ENCODE measurements around the gene PDE6B.
"Not testable (repeated sequence)": the region's sequence is repeated elsewhere in the genome, so short reads cannot be mapped to it uniquely, and the experiment has no call there.

Gene PDE6B

DNA sequence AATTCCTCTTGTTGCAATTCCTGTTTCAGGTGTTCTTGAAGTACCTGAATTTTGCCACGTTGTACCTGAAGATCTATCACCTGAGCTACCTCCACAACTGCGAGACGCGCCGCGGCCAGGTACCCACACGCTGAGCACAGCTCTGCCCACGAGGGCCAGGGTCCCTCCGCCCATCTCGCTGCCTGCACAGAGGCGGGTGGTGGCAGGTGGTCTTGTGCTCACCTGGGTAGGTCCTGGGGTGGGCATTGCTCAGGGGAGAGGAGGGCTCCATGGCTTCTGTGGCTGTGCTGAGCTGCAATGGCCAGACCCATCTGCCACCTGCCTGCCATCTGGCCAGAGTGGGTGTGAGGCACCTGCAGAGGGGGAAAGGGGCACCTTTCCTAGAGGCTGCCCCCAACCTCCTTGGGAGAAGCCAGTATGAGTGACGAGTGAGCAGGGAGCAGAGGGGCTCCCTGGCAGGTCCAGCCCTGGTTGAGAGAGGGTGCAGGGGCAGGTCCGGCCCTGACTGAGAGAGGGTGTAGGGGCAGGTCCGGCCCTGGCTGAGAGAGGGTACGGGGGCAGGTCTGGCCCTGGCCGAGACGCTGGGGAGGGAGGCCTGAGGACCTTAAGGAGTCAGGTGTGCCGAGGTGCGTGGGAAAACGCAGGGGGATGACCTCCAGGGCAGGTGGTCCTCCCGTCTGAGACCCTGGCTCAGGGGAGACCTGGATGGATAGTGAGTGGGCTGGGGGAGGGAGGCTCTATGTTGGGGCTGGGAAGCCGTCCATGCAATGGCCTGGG is 10.7 kb downstream of the PDE6B start:
- DNase-seq (ENCODE audit: low spot score) (no peak), FAIRE-seq (no peak)

DNA sequence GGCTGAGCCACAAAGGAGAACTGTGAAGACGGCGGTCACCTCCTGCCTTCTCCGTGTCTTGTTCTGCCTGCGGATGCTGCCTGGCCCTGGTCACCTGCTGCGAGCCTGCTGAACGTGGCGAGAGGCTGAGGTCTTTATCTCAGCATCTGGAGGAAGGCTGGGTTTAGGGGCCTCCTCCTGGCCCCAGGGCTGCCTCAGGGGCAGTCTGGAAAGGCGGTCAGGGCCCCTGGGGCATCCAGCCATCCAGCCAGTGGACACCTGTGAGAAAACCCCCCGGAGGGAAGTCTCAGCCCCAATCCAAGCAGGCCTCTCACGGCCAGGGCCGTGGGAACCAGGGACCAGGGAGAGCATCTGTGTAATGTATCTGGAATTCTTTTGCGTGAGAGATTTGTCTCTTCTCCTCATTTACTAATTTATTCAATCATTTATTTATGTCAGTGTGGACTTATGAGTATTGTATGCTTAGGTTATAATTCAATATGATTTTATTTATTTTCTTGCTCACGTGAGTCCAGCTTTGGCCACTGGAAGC is 11.3 kb downstream of the PDE6B start:
- no peak for FAIRE-seq

DNA sequence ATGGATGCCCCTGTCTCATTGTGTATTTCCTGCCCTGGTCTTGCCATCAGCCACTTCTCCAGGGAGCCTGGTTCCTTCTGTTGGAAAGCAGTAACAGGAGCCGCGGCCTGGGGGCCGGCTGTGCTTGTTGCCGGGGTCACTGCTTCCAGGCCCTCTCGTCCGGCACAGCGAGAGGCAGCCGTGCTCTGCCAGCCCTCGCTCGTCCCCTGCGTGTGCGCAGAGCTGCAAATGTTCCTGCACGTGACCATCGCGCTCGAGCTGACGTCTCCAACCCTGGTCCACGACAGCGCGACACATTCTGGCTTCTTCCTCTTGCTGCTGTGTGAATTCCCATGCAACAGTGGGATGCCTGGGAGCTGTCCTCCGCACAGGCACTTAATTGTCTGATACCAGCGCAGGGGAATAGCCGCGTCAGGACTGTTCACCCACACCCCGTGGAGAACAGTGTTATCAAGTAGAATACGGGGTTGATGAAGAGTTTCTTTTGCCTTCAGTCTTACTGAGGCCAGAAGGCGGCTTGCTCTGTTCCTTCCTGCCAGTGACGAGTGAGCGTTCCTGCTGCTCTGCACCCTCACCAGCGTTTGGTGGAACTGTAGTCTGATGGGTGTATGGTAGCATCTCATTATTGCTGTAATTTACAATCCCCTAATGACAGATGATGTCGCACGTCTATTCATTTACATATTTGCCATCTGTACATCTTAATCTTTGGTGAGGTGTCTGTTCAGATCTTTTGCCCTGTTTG is 12.3 kb downstream of the PDE6B start:
- FAIRE-seq, result no peak
- no peak for DNase-seq (ENCODE audit: low spot score)

More for the DNA sequence above, 11.3 kb downstream of the PDE6B start:
- no peak for DNase-seq (ENCODE audit: low spot score)

DNA sequence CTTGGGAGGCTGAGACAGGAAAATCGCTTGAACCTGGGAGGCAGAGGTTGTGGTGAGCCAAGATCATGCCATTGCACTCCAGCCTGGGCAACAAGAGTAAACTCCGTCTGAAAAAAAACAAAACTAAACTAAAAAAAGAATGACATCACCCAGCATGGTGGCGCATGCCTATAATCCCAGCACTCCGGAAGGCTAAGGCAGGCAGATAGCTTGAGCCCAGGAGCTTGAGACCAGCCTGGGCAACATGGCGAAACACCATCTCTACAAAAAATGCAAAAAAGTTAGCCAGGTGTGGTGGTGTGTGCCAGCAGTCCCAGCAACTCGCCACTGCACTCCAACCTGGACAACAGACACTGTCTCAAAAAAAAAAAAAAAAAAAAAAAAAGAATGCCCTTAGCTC is 17.0 kb downstream of the PDE6B start:
- not testable (repeated sequence) for FAIRE-seq; DNase-seq (ENCODE audit: low spot score)

DNA sequence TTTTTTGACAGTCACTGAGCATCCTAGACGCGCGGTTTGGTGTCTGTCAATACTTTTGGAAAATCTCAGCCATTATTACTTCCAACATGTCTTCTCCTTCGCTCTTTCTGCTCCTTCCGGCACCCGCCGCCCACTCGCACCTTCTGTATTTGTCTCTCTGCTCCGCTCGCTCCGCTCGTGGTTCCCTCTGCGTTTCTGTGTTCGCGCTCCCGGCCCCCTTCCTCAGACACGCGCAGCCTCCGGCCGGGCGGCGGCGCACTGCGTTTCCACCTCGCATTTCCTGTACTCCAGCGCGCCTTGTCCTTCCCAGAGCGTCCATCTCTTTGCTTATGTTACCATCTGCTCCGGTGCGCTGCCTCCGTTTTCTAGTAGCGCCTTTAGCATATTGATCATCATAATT is 21.1 kb downstream of the PDE6B start:
- no peak for DNase-seq (ENCODE audit: low spot score)
- FAIRE-seq, result no peak

DNA sequence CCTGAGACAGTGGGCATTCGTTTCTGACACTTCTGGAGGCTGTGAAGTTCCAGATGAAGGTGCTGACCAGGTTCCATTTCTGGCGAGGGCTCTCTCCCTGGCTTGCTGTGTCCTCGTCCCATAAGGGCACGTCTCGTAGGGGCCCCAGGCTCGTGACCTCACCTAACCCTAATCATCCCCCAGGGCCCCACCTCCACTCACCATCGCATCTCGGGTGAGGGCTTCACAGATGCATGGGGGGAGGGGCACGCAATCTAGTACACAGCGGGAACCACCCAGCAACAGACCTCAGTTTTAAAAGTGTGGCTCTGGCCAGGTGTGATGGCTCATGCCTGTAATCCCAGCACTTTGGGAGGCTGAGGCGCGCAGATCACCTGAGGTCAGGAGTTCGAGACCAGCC is 22.1 kb downstream of the PDE6B start:
- no peak for FAIRE-seq
- no peak for DNase-seq (ENCODE audit: low spot score)

DNA sequence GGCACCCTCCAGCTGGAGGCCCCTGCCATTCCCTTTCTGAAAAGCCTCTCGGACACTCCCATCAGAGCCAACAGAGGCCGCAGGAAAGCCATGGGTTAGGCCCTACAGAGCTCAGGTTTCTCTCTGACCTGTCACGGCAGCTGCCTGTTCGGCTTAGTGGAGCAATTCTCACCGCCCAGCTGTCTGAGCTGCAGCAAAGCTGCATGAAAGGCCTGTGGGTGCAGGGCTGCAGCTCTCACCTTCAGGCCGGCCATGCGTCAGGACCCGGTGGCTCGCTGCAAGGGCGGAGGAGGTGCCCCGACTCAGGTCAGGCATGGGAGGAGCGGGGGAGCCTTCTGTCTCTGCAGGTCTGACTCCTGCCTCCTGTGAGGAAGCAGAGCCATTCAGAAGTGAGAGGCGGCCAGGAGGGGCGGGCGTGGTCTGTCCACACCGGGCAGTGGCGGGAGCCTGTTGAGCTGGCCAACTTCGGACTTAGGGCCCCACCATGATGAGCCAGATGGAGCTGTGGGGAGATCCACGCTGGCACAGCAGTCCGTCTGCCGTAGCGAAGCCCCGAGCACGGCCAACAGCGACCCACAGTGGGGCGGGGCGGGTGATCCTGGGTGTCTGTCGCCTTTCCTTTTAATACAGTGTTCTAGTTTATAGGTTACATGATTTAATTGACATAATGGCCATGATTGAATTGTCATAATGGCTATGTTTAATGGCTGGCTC is 23.4 kb downstream of the PDE6B start:
- FAIRE-seq (no peak), DNase-seq (ENCODE audit: low spot score) (no peak)

DNA sequence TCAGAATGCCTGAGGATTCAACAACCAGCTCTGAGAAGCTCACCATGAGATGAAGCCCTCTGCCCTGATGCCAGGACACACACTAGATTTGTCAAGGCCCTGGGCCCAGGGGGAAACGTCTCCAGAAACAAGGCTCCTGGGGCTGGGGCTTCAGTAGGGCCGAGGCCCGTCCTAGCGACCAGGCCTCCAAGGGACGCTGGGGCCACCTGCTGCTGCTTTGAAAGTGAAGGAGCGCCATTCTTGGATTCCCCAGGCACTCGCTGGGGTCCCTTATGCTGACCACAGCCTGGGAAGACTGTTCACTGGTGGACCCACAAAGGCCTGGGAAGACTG is 23.9 kb downstream of the PDE6B start:
- DNase-seq (ENCODE audit: low spot score), result no peak
- no peak for FAIRE-seq

DNA sequence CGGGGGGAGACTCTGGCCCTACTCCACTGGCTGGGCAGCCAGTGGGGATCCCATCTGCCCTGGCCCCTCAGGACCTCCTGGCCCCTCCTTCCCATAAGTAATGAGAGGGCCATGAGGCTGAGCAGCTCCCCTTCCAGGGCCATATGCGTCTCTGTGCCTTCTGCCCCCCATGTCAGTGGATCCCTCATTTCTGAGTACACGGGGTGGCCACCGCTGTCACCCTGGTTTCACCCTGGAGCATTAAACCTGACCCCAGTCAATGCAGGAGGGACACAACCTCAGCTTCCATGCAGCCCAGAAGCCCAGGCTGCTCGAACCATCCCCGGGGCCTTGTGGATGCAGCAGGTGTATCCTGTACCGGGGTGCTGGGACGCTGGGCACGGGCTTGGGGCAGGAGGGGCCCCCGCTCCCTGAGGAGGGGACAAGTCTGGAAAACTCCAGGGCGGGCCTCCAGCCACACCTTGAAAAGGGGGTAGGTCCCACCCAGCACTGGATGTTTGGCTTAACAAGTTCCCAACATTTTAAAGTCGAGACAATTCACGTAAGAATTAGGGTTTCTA is 24.5 kb downstream of the PDE6B start:
- FAIRE-seq (no peak), DNase-seq (ENCODE audit: low spot score) (no peak)

DNA sequence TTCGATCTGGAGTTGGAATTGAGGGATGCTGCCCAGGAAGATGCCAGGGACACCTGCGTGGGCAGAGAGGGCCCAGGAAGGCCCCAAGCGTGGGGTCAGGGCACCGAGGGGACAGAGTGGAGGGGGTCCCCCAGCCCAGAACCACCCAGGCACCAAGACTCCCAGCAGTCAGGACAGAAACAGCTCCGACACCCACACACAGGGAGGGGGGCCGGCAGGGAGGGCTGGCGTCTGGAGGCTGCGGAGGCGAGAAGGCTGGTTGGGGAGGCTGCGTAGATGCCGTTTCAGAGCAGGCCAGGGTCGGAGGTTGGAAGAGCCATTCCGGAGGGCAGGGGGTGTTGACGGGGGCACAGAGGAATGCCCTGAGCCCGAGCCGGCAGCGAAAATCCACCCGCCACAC is 25.1 kb downstream of the PDE6B start:
- DNase-seq (ENCODE audit: low spot score) (no peak), FAIRE-seq (no peak)

DNA sequence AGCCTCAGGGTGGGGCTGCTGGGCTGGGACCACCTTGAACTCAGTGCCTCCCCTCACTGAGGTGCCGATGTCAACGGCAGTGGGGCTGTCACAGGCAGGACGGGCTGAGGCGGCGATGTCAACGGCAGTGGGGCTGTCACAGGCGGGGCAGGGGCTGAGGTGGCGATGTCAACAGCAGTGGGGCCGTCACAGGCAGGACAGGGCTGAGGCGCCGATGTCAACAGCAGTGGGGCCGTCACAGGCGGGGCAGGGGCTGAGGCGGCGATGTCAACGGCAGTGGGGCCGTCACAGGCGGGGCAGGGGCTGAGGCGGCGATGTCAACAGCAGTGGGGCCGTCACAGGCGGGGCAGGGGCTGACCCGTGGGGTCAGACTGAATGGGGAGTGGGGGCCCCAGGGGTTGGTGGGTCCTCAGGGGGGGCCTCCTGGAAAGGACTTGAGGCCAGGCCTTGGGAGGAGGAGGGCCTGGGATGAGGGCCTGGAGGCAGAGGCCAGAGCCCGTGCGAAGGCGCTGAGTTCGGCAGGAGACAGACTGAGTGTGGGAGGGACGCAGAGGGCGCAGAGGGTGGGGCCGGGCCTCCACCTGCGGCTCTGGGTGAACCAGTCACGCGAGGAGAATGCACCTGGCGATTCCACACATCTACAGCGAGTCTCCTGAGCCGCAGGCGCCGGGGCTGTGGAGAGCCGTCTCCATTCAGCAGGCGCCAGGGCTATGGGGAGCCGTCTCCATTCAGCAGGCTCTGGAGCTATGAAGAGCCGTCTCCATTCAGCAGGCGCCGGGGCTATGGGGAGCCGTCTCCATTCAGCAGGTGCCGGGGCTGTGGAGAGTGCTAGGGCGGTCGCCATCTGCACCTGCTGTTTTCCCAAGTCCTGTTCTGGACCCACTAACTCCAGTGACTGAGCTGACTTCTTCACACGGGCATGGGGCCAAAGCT is 25.8 kb downstream of the PDE6B start:
- DNase-seq (ENCODE audit: low spot score) (no peak), FAIRE-seq (no peak)

DNA sequence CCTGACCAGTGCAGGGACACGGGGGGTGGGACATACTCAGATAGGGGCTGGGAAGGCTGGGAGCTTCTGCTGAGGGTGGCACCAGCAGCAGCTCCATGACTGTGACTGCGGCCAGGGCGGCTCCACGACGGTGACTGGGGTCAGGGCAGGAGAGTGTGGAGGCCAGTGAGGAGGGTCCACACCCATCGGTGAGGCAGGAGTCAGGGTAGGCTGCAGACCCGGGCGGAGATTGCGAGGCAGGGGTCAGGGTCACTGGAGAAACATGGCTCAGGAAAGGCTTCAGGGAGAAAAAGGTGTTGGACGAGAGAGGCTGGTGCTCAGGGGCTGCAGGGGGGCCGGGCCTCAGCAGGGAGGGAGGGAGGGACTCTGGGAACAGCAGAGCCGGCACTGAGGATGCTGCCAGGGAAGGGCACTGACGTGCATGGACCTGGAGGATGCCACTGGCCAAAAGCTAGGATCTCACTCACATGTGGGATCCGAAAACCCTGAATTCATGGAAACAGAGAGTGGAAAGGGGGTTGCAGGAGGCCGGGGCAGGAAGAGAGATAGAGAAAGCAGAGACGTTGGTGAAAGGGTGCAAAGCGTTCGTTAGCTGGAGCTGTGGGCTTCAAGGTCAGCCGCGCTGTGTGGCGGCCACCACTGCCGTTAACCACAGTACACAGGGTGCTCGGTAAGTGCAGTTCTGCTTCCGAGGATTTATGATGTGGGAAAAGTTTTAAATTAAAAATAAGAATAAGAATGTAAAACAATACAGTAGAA is 26.7 kb downstream of the PDE6B start:
- no peak for DNase-seq (ENCODE audit: low spot score)
- no peak for FAIRE-seq

DNA sequence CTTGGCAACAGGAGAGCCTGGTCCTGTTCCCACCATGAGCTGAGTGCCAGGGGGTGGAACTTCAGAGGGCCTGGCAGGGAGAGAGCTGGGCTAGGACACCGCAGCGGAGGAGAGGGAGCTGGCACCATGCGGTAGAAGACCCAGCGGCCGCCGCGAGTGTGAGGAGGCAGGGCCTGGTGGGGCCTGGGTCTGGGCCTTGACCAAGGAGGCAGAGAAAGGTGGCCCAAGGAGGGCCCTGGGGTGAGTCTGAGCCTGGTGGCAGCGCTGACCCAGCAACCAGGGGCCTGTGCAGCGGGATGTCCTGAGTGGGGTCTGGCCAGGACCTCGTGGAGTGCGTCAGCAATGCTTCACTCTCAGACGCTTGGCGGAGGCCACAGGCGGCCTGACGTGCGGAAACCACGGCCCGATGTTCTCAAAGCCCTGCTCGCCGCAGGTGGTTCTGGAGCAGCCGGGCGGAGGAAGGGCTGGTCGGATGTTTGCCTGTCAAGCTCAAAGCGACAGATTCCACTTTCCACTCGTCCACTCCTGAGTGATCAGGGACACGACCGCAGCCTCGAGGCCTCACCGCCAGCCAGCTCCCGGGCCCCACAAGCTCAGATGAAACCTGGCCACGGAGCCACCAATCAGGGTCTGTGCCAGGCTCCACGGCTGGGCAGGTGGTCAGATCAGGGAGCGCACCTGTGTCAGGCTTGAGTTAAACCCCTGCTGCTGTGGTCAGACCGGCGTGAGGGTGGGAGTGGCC is 27.9 kb downstream of the PDE6B start:
- no peak for DNase-seq (ENCODE audit: low spot score)
- FAIRE-seq, result no peak

DNA sequence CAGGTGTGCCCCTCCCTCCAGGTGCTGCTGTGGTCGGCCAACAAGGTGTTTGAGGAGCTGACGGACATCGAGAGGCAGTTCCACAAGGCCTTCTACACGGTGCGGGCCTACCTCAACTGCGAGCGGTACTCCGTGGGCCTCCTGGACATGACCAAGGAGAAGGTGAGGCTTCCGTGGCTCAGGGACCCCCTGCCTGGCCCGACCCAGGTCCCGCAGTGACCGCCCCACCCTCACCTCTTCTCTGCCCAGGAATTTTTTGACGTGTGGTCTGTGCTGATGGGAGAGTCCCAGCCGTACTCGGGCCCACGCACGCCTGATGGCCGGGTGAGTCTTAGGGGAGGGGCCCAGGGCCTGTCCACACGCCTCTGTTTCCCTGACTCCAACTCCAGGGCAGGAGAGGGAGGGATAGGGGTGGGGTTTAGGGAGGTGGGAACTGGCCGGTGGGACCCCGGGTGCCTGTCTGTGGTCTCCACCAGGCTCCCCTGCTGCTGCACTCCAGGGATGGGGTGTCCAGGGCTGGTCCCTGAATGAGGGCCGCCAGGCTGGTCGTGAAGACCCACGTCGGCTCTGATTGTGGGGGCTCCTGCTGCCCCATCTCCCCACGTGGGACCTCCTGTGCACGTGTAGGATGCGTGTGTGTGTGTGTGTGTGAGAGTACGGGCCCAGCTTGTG is 28.6 kb downstream of the PDE6B start:
- DNase-seq (ENCODE audit: low spot score), result no peak
- no peak for FAIRE-seq

DNA sequence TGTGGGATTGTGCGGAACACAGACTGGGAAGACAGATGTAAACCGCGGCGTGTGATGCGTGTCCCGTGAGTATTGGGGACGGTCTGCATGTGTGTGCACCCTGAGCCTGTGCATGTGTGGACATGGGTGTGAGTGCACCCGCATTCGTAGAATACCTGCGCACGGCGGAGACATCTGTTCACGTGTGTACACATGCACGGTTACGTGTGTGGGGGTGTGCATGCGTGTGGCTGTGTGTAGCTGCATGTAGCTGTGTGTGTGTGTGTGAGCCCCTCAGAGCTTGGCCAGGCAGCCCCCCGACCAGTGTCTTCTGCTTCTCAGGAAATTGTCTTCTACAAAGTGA is 29.1 kb downstream of the PDE6B start:
- FAIRE-seq (no peak), DNase-seq (ENCODE audit: low spot score) (no peak)

DNA sequence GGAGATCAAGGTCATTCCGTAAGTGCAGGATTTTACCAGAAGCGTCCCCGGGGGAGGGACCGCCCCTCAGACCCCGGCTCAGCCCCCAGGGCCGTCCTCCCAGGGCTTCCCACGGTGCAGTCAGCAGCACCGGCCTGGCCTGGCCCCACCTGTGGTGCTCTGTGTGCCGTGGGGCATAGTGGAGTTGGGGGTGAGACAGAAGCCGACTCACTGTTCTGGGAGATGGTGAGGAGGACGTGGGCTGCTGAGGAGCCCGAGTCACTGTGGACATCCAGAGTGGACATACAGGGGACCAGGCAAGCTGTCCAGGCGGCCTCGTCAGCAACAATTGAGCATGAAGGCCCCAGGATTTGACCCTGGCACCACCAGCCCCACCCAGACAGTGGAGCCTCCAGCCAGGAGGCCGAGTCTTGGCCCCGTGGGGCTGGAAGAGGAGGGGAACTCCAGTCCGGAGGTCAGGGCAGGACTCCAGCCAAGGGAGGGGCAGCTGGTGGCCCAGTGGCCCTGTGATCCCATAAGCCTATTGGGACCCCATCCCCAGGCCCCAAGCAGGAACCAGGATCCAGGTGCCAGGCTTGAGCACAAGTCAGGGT is 29.6 kb downstream of the PDE6B start:
- FAIRE-seq (no peak), DNase-seq (ENCODE audit: low spot score) (no peak)

DNA sequence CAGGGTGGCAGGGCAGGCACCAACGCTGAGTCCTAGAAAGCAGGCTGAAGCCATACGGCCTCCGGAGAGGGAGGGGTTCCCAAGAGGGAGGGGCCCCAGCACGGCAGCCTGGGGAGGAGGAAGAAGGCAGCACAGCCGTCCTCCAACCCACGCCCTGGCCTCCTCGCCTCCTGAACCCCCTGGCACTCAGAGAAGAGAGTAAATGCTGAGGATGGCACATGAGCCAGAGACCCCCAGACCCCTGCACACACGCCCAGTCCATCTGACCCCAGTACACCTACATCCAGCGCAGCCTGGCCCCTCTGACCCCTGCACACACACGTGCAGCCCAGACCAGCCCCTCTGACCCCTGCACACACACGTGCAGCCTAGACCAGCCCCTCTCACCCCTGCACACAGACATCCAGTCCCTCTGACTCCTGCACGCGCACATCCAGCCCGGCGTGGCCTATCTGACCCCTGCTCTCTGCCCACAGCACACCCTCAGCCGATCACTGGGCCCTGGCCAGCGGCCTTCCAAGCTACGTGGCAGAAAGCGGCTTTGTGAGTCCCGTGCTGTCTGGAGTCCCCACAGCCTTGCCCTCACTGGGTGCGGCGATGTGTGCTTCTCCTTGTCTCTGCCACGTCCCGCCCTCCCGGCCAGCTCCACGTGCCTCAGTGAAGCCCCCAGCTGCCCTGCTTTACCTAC is 30.2 kb downstream of the PDE6B start:
- DNase-seq (ENCODE audit: low spot score), result no peak
- FAIRE-seq, result no peak

All from RCC 7860 (cell line).